Measurements from ENCODE around the gene SSUH2.

SSUH2 gene

GRCh38 chr3:8649757-8650156 lies 5.2 kb upstream of the SSUH2 start:
- Histone ChIP-seq H3K9me3 (ENCODE audit: insufficient read depth, low read depth, low read length) (0 out of 2 replicates have a peak, but pooled peaks cover 3% of the 10 kb centered on the region), H3K9ac (ENCODE audit: low read depth, low read length) (no peak overlapping the region), H3K4me1 (ENCODE audit: insufficient read depth, low read length) (no peaks in the 10 kb centered on the region), H3K36me3 (ENCODE audit: insufficient read depth, low read length) (no peaks in the 10 kb centered on the region), H3K4me3 (ENCODE audit: low read length) (no peak overlapping the region), H3K27ac (ENCODE audit: low read depth, low read length) (no peak overlapping the region), H3K27me3 (ENCODE audit: insufficient read depth, low read length) (no peaks in the 10 kb centered on the region)
- WGBS = 89% methylated on average over 5 of the region's 5 CpGs

GRCh38 chr3:8648909-8649741 lies 4.5 kb upstream of the SSUH2 start:
- Histone ChIP-seq H3K36me3 (ENCODE audit: insufficient read depth, low read length) (no peaks in the 10 kb centered on the region), H3K9ac (ENCODE audit: low read depth, low read length) (no peak overlapping the region), H3K27me3 (ENCODE audit: insufficient read depth, low read length) (no peaks in the 10 kb centered on the region), H3K9me3 (ENCODE audit: insufficient read depth, low read depth, low read length) (0 out of 2 replicates have a peak, but pooled peaks cover 2% of the 10 kb centered on the region), H3K4me1 (ENCODE audit: insufficient read depth, low read length) (no peaks in the 10 kb centered on the region), H3K27ac (ENCODE audit: low read depth, low read length) (no peak overlapping the region), H3K4me3 (ENCODE audit: low read length) (no peak overlapping the region)
- WGBS = 92% methylated on average over 11 of the region's 11 CpGs

- 94% methylated on average over 12 of the region's 12 CpGs for WGBS
- Histone ChIP-seq H3K9ac (ENCODE audit: low read depth, low read length) (no peak overlapping the region), H3K27me3 (ENCODE audit: insufficient read depth, low read length) (no peaks in the 10 kb centered on the region), H3K9me3 (ENCODE audit: insufficient read depth, low read depth, low read length) (no peaks in the 10 kb centered on the region), H3K4me3 (ENCODE audit: low read length) (no peak overlapping the region), H3K27ac (ENCODE audit: low read depth, low read length) (no peak overlapping the region), H3K36me3 (ENCODE audit: insufficient read depth, low read length) (no peaks in the 10 kb centered on the region), H3K4me1 (ENCODE audit: insufficient read depth, low read length) (no peaks in the 10 kb centered on the region)
Observed at GRCh38 chr3:8647137-8647985, 2.8 kb upstream of the SSUH2 start.

- Histone ChIP-seq H3K27ac (ENCODE audit: low read depth, low read length) (no peak overlapping the region), H3K4me3 (ENCODE audit: low read length) (no peak overlapping the region), H3K9me3 (ENCODE audit: insufficient read depth, low read depth, low read length) (no peaks in the 10 kb centered on the region), H3K27me3 (ENCODE audit: insufficient read depth, low read length) (no peaks in the 10 kb centered on the region), H3K36me3 (ENCODE audit: insufficient read depth, low read length) (no peaks in the 10 kb centered on the region), H3K9ac (ENCODE audit: low read depth, low read length) (no peak overlapping the region), H3K4me1 (ENCODE audit: insufficient read depth, low read length) (no peaks in the 10 kb centered on the region)
- 91% methylated on average over 14 of the region's 14 CpGs for WGBS
Observed at GRCh38 chr3:8646313-8646938, 1.8 kb upstream of the SSUH2 start.

DNA sequence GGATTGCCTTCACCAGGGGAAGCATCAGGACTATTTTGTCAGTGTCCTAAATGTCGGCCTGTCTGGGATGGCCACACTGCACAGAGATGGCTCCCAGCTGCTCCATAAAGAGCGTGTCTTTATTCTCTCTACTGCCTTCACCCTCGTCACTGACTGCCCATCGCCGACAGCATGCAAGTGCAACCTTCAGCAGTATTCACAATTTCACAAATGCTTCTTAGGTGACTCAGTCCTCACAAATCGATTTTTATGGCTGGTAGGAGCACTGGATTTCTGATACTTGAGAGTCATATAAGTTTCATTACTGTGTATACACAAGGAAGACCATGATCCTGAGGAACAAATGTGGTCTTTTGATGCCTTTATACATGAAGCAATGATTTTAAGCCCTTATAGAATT lies 1.1 kb upstream of the SSUH2 start:
- Histone ChIP-seq H3K4me1 (ENCODE audit: insufficient read depth, low read length) (no peaks in the 10 kb centered on the region), H3K9ac (ENCODE audit: low read depth, low read length) (no peak overlapping the region), H3K4me3 (ENCODE audit: low read length) (no peak overlapping the region), H3K27me3 (ENCODE audit: insufficient read depth, low read length) (no peaks in the 10 kb centered on the region), H3K36me3 (ENCODE audit: insufficient read depth, low read length) (no peaks in the 10 kb centered on the region), H3K27ac (ENCODE audit: low read depth, low read length) (no peak overlapping the region), H3K9me3 (ENCODE audit: insufficient read depth, low read depth, low read length) (no peaks in the 10 kb centered on the region)
- 81% methylated on average over 6 of the region's 6 CpGs for WGBS

DNA sequence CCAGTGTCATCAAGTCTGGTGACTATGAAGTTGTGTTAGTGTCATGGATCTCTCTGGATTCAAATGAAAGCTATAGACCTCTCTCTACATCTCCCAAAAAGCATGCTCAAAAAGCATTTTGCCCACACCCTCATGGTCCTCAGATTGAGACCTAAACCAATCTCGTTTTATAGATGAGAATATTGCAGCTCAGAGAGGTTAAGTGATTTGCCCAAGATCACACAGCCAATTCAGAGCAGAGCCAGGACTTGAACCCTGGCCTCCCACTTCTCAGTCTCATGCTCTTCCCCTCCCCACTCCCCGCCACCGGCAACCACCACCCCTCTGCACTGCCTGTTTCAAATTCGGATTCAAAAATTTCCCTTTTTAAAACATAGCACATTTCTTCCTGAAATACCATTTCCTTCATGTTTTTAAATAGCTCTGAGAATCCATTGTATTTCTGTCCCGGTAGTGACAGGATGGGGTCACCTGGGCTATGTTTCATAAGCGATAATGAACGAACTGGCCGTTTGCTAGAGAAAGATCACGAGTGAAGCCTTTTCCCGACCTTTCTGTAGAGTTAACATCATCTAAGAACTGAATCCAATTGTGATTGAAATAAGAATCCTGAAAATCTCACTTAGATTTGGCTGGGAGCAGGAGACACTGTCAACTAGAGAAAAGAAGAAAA lies 769 bp downstream of the SSUH2 start:
- H3K9ac ChIP-seq (ENCODE audit: low read depth, low read length) = no peak overlapping the region
- H3K4me1 ChIP-seq (ENCODE audit: insufficient read depth, low read length) = 0 out of 2 replicates have a peak, but pooled peaks cover 1% of the 10 kb centered on the region
- no peaks in the 10 kb centered on the region for H3K9me3 ChIP-seq (ENCODE audit: insufficient read depth, low read depth, low read length)
- no peak overlapping the region for H3K27ac ChIP-seq (ENCODE audit: low read depth, low read length)
- H3K4me3 ChIP-seq (ENCODE audit: low read length) = no peak overlapping the region
- 94% methylated on average over 9 of the region's 10 CpGs for WGBS
- no peaks in the 10 kb centered on the region for H3K36me3 ChIP-seq (ENCODE audit: insufficient read depth, low read length)
- H3K27me3 ChIP-seq (ENCODE audit: insufficient read depth, low read length) = no peaks in the 10 kb centered on the region

DNA sequence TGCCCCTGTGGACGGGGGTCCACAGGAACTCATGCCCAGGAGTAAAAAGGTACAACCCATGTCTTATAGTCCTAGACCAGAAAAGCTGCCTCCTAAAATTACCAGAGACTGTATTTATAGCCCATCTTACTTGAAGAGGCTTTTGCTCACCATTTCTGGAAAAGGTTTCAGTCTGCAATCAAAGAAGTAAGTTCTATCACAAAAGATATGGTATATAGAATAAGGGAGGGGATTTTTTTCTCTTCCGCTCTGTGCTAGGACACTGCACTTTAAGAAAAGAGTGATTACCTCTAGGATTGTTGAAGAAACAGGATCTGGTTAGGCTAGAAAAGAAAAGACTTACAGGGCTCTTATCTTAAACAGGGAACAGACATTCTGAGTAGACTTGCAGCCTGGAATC lies 2.6 kb downstream of the SSUH2 start:
- 95% methylated on average over 2 of the region's 2 CpGs for WGBS
- no peaks in the 10 kb centered on the region for H3K36me3 ChIP-seq (ENCODE audit: insufficient read depth, low read length)

GRCh38 chr3:8641472-8641871 lies 3.1 kb downstream of the SSUH2 start:
- no peaks in the 10 kb centered on the region for H3K9me3 ChIP-seq (ENCODE audit: insufficient read depth, low read depth, low read length)
- 83% methylated on average over 7 of the region's 7 CpGs for WGBS
- H3K36me3 ChIP-seq (ENCODE audit: insufficient read depth, low read length) = no peaks in the 10 kb centered on the region
- no peak overlapping the region for H3K27ac ChIP-seq (ENCODE audit: low read depth, low read length)
- H3K9ac ChIP-seq (ENCODE audit: low read depth, low read length) = no peak overlapping the region
- no peaks in the 10 kb centered on the region for H3K27me3 ChIP-seq (ENCODE audit: insufficient read depth, low read length)
- no peak overlapping the region for H3K4me3 ChIP-seq (ENCODE audit: low read length)
- 0 out of 2 replicates have a peak, but pooled peaks cover 4% of the 10 kb centered on the region for H3K4me1 ChIP-seq (ENCODE audit: insufficient read depth, low read length)

More for the DNA sequence above, 2.6 kb downstream of the SSUH2 start:
- no peaks in the 10 kb centered on the region for H3K9me3 ChIP-seq (ENCODE audit: insufficient read depth, low read depth, low read length)
- H3K27ac ChIP-seq (ENCODE audit: low read depth, low read length) = no peak overlapping the region
- H3K4me1 ChIP-seq (ENCODE audit: insufficient read depth, low read length) = 0 out of 2 replicates have a peak, but pooled peaks cover 4% of the 10 kb centered on the region
- H3K27me3 ChIP-seq (ENCODE audit: insufficient read depth, low read length) = no peaks in the 10 kb centered on the region
- H3K4me3 ChIP-seq (ENCODE audit: low read length) = no peak overlapping the region
- no peak overlapping the region for H3K9ac ChIP-seq (ENCODE audit: low read depth, low read length)

GRCh38 chr3:8640223-8640622 lies 4.4 kb downstream of the SSUH2 start:
- Histone ChIP-seq H3K27me3 (ENCODE audit: insufficient read depth, low read length) (no peaks in the 10 kb centered on the region), H3K9me3 (ENCODE audit: insufficient read depth, low read depth, low read length) (no peaks in the 10 kb centered on the region), H3K36me3 (ENCODE audit: insufficient read depth, low read length) (no peaks in the 10 kb centered on the region), H3K9ac (ENCODE audit: low read depth, low read length) (no peak overlapping the region), H3K27ac (ENCODE audit: low read depth, low read length) (no peak overlapping the region), H3K4me3 (ENCODE audit: low read length) (no peak overlapping the region), H3K4me1 (ENCODE audit: insufficient read depth, low read length) (0 out of 2 replicates have a peak, but pooled peaks cover 4% of the 10 kb centered on the region)
- 92% methylated on average over 1 of the region's 1 CpG for WGBS

DNA sequence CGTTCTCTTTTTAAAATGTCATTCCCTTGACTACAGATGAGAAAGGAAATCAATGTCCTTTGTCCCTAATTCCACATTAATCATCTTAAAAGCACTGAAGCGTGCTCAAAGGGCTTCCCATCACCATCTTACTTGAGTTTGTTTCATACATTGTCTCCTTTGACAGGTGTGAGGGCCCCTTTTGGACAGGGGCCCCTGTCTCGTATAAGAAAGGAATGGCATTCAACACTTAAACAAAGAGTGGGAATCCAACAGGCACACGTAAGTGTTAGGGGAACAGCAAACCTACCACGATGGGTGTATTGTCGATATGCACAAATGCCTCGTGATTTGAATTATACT lies 5.0 kb downstream of the SSUH2 start:
- no peak overlapping the region for H3K4me3 ChIP-seq (ENCODE audit: low read length)
- H3K9me3 ChIP-seq (ENCODE audit: insufficient read depth, low read depth, low read length) = no peaks in the 10 kb centered on the region
- 0 out of 2 replicates have a peak, but pooled peaks cover 4% of the 10 kb centered on the region for H3K4me1 ChIP-seq (ENCODE audit: insufficient read depth, low read length)
- no peaks in the 10 kb centered on the region for H3K27me3 ChIP-seq (ENCODE audit: insufficient read depth, low read length)
- H3K36me3 ChIP-seq (ENCODE audit: insufficient read depth, low read length) = no peaks in the 10 kb centered on the region
- no peak overlapping the region for H3K9ac ChIP-seq (ENCODE audit: low read depth, low read length)
- no peak overlapping the region for H3K27ac ChIP-seq (ENCODE audit: low read depth, low read length)
- 94% methylated on average over 7 of the region's 7 CpGs for WGBS

All from HUES64 (cell line).